ENCODE measurements around the gene C2CD4A.

The C2CD4A gene

DNA sequence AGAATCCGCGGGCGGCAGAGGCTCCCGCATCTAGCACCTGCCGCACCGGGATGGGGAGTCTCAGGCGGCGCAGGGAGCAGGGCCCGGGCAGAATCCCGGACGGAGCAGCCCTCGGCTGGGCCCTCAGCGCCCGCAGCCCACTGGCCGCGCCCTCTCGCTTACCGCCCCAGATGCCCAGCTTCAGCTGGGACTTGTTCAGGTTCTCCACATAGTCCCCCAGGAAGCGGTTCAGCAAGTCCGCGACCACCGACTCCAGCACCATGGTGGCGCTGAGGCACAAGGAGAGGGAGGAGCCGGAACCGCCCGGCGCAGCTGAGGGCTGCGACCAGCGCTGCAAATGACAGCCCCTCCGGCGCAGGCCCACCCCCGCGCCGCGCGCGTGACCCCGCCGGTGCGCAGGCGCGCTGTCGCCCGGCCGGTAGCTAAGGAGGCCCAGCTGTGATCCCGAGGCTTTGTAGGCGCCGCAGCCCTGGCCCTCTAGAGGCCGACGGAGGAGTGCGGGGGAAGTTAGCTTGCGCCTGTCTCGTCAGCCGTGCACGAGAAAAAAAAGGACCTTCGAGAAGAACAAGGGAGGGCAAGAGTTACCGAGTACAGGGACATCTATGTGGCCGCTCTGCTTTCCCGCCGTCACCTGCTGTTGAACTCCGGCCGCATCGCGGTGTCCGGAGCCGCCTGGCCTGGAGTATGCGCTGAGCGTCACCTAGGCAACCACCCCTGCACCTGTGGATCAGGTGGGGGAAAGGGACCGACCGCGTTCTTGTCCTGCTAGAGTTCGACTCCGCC, 6.5 kb upstream of the C2CD4A start, which contains the start of gene VPS13C:
Gene VPS13C, minus strand, starts transcription at position 335 of the 783 bp plus-strand sequence. Its CDS starts 73 bp downstream, at position 262.
- peak; percentile 81 for DNase-seq

DNA sequence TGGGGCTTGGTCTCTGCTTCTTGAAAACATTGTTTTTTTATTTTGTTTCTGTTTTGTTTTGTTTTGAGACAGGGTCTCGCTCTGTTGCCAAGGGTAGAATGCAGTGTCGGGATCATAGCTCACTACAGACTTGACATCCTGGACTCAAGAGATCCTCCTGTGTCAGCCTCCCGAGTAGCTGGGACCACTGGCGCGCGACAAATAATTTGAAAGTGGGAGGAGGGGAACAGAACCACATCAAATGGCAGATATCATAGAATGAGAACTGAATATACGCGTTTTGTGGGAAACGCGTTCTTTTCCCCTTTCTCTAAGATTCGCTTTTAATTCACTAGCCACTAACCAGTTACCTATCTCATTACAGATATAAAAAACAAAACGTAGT, 5.9 kb upstream of the C2CD4A start:
- DNase-seq = no peak

- no peak for DNase-seq
Observed at GRCh38 chr15:62063825-62064635, 2.7 kb upstream of the C2CD4A start.

DNA sequence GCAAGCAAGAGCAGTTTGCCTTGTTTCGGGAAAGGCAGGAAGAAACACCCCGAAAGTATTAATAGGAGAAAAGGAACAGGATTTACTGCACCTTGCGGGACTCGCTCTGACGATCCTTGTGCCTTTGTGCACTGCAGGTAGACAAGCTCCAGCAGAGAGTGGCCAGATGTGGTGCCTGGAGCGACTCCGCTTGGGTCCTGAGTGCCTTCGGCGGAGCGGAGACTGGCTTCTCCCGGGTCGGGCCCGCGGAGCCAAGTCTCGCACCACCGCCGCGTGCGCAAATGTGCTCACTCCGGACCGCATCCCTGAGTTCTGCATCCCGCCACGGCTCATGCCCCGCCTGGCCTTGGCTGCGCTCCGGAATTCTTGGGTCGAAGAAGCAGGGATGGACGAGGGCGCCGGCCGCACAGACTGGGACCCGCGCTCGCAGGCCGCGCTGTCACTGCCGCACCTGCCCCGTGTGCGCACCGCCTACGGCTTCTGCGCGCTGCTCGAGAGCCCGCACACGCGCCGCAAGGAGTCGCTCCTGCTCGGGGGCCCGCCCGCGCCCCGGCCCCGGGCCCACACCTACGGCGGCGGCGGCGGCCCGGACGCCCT, 769 bp downstream of the C2CD4A start:
- DNase-seq = peak; percentile 21

GRCh38 chr15:62068071-62068809, 1.5 kb downstream of the C2CD4A start:
- peak; percentile 13 for DNase-seq

GRCh38 chr15:62068810-62069167, 2.0 kb downstream of the C2CD4A start:
- no peak for DNase-seq

- DNase-seq = no peak
Observed at GRCh38 chr15:62069551-62069950, 2.8 kb downstream of the C2CD4A start.

DNA sequence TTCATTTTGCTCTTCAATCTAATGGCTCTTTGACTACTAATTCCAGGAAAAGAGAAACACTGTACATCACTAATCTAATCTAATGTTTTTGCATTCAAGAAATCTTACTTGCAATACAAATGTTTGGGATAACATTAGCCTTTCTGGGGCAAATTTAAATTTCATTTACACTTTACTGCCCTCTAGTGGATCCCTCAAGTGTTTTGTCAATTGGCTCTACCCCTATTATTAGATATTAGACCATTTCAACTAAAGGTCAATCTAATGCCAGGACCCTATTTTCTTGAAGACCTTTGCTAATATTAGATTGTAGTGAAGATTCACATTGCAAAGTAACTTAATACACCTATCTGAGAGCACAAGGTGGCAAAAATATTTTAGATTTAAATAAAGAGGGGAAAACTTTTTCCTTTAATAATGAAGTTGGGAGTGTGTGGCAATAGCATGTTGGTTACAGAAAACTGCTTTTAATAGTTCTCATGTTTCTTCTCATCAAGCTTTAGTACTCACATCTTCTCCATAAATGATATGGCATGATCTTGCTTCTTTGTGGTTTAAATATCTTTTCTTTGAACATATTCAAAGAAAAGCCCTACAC, 5.0 kb downstream of the C2CD4A start:
- DNase-seq = no peak

- DNase-seq = no peak
Observed at GRCh38 chr15:62075595-62076277, 9.0 kb downstream of the C2CD4A start.

DNA sequence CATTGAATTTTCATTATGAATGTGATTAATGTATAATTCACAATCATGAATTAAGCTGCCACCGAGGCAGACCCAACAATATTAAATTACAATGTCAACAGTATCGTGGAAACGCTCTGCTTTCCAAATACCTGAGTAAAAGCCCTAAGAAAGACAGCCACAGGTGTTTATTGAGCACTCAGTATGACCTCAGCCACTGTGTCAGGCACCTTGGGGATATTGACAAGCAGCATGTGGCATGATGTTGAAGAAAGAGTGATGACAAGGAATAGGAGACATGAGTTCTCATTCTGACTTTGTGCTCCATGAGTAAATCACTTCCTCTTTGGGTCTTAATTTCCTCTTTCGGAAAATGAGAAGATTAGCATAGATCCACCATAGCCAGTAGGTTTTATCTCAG, 12.8 kb downstream of the C2CD4A start:
- DNase-seq = no peak

GRCh38 chr15:62083194-62084154, 16.7 kb downstream of the C2CD4A start:
- DNase-seq = no peak

DNA sequence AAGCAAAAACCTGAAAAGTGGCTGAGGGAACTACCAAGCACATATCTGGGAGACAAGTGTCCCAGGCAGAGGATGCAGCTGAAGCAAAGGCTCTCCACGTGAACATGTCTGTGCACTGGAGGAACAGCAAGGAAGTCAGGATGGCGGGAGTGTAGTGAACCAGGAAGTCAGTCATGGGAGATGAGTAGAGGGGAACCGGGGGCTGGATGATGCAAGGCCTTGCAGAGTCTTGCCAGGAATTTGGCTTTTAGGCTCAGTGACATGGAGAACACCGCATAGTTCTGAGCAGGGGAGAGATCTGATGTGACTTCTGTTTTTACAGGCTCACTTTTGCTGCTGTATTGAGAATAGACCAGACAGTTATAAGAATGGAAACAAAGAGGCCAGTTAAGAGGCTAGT, 19.0 kb downstream of the C2CD4A start:
- no peak for DNase-seq

DNA sequence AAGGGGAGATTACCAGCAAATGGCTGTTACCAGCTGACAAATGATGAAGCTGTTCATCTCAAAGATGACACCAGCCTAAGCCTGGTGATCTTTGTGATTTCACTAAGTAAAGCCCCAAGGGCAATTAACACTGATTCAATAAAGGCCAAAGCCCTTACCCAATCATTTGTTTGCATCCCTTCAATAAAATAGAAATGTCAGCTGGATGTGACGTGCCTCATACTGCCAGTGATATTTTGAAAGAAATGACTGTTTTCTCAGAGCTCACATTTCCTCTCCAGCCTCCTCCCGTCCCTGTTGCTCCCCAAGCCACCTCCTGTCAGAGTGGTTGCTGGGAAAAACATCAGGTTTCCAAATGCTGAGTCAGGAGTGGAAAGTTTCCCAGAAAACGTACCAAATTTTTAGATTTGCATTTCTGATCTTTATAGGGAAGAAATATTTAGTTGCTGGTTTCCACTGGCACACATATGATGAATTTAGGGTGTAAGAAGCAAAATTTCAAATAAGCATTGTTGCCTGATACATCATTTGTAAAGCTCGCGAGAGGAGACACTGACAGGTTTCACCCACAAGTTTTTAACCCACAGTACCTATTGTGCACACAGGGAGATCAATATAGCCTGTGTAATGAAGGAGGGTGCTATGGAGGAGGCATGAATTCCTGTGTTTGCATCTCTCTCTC, 21.0 kb downstream of the C2CD4A start:
- DNase-seq = no peak

GRCh38 chr15:62088353-62088693, 21.5 kb downstream of the C2CD4A start:
- no peak for DNase-seq

- DNase-seq = no peak
Observed at GRCh38 chr15:62089616-62090015, 22.8 kb downstream of the C2CD4A start.

- DNase-seq = no peak
Observed at GRCh38 chr15:62090988-62091387, 24.2 kb downstream of the C2CD4A start.

DNA sequence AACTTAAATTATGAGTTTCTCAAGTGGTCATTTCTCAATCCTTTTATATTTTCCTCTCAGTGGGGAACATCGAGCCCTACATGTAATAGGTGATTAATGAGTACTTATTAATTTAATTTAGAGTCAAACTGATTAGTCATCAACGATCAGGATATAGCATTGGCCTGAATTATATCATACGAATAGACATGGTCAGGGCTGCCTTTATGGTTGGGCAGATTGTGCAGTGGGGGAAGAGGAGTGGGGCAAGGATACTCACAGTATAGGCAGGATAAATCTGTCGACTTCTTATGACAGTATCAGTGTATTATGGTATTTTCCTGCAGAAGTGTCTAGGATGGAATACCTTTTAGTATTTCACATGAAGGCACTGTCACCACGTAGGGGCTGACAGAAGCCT, 27.0 kb downstream of the C2CD4A start:
- DNase-seq = no peak

DNA sequence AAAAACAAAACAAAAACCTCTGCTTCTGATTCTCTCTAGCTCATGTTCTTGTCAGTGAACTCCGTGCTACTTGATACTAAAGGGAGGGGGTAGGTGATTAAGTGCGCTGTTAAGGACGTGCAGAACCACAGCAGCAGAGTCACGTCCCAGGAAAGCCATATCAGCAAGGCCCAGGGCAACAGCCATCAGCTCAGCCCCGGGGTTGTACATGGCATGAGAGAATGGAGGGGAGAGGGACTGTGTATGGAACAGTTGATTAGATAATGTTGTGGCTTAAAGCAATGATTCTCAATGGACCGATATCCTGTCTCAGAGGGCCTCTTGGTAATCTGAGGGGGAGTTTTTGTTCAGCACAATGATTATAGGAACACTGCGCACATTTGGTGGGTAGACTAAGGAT, 27.6 kb downstream of the C2CD4A start:
- DNase-seq = no peak

DNA sequence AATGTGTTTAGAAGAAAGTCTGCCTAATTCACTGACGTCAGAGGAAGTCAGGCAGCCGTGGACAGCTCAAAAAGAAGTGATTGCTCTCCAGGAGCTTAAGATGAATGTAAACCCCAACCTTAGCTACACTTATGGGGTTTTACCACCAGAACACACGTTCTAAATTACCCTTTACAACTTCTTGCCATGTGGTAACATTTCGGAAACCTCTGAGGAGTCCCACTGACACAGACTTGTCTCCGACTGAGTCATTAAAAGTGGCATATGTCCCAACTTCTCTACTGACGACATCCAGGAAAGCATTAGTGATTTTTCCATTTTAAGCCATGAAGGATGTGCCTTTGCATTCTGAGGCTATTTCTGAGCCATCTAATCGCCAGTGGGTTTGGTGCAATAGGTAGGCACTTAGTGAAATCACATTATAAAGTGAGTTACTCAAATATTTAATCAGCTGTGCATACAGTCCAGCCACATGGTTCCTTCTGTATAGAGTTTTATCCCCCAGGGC, 32.4 kb downstream of the C2CD4A start:
- DNase-seq = no peak

DNA sequence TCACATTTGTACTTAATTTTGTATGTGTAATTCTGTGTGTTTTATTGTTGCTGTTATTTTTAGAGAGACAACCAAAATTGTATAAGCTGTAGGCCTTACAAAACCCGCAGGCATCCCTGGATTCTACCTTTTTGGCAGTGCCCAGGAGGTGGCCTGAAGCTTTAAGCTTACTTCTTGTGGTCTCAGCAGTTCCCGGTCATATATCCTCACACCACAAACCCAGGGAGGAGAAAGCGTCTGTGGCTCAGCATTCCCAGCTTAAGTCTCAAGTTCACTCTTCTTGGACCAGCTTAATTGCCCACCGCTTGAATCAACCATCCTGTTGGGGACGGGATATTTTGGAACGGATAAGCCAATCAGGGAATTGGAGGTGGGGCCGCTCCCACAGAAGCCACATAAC, 36.7 kb downstream of the C2CD4A start:
- DNase-seq = no peak
